Measurements from ENCODE around the gene CTDNEP1.

- TF ChIP-seq, protein P1, sequence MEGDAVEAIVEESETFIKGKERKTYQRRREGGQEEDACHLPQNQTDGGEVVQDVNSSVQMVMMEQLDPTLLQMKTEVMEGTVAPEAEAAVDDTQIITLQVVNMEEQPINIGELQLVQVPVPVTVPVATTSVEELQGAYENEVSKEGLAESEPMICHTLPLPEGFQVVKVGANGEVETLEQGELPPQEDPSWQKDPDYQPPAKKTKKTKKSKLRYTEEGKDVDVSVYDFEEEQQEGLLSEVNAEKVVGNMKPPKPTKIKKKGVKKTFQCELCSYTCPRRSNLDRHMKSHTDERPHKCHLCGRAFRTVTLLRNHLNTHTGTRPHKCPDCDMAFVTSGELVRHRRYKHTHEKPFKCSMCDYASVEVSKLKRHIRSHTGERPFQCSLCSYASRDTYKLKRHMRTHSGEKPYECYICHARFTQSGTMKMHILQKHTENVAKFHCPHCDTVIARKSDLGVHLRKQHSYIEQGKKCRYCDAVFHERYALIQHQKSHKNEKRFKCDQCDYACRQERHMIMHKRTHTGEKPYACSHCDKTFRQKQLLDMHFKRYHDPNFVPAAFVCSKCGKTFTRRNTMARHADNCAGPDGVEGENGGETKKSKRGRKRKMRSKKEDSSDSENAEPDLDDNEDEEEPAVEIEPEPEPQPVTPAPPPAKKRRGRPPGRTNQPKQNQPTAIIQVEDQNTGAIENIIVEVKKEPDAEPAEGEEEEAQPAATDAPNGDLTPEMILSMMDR (IDR thresholded peaks at IDR 0.05; ENCODE audit: extremely low read depth in 1 of 2, insufficient read depth in 1 of 2, low read depth in 1 of 2, low read length in 2 of 2): no peak
- no peak for TF ChIP-seq POLR2A (IDR thresholded peaks at IDR 0.05; ENCODE audit: low read depth, low read length)
- TF ChIP-seq POLR2AphosphoS5 (IDR thresholded peaks at IDR 0.05; ENCODE audit: insufficient read depth, low read depth, low read length): no peak
- TF ChIP-seq EZH2 (IDR thresholded peaks at IDR 0.05; ENCODE audit: borderline replicate concordance, low read depth, low read length, severe bottlenecking): no peak
- no peak for TF ChIP-seq MYC (IDR thresholded peaks at IDR 0.05; ENCODE audit: low read depth, low read length)
- no peak for TF ChIP-seq JUN (IDR thresholded peaks at IDR 0.05; ENCODE audit: borderline replicate concordance, insufficient read depth, insufficient read length, low read depth)
Observed at GRCh38 chr17:7211491-7212273, 39.9 kb downstream of the CTDNEP1 start.

Data from endothelial cell of umbilical vein (primary cell).